OCI-LY1 (cell line): ENCODE measurements around the gene KCMF1.

Source experiments
- EZH2 ChIP-seq: fragments of 200-600 bp; sonication (generic), shearing (Covaris generic); IDR thresholded peaks from 2 replicates; pipeline ENCODE4 v1.8.0; 2017; ENCODE audit warnings: borderline replicate concordance, mixed run types, mild to moderate bottlenecking, antibody characterized with exemption, low read length, moderate library complexity, mixed read lengths
- TF ChIP-seq, protein P1 (sequence below): fragments of 200-600 bp; sonication (generic), shearing (Covaris generic); IDR thresholded peaks from 2 replicates; pipeline ENCODE4 v1.5.1; 2017; ENCODE audit warnings: mild to moderate bottlenecking, antibody characterized with exemption, low read length, moderate library complexity, mixed read lengths

DNA sequence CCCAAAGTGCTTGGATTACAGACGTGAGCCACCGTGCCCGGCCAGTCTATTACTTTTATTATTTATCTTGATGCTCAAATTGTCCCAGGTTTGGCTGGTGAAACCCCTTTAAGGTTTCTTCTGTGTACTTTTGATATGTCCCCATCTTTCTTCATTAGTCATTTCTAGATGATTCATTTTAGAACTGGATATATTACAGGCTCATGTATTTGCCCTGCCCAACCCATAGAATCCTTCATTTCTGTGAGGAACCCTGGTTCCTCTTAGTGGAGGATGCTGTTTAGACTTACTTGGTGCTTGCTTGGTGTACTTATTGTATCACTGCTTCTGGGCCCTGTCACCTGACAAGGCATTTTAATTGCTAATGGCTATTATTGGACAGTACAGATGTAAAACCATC, 40.1 kb downstream of the KCMF1 start:
- TF ChIP-seq, protein P1, sequence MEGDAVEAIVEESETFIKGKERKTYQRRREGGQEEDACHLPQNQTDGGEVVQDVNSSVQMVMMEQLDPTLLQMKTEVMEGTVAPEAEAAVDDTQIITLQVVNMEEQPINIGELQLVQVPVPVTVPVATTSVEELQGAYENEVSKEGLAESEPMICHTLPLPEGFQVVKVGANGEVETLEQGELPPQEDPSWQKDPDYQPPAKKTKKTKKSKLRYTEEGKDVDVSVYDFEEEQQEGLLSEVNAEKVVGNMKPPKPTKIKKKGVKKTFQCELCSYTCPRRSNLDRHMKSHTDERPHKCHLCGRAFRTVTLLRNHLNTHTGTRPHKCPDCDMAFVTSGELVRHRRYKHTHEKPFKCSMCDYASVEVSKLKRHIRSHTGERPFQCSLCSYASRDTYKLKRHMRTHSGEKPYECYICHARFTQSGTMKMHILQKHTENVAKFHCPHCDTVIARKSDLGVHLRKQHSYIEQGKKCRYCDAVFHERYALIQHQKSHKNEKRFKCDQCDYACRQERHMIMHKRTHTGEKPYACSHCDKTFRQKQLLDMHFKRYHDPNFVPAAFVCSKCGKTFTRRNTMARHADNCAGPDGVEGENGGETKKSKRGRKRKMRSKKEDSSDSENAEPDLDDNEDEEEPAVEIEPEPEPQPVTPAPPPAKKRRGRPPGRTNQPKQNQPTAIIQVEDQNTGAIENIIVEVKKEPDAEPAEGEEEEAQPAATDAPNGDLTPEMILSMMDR = no peak
- no peak for TF ChIP-seq EZH2
